ENCODE measurements around the gene SP140L. TPM values are rescaled to one million over a fixed set of nuclear protein-coding genes. Genes with fewer than 3 reads are reported as not detected.

Gene SP140L
- total RNA-seq, 1 donor from 2014 or later, result 24.2 TPM

DNA sequence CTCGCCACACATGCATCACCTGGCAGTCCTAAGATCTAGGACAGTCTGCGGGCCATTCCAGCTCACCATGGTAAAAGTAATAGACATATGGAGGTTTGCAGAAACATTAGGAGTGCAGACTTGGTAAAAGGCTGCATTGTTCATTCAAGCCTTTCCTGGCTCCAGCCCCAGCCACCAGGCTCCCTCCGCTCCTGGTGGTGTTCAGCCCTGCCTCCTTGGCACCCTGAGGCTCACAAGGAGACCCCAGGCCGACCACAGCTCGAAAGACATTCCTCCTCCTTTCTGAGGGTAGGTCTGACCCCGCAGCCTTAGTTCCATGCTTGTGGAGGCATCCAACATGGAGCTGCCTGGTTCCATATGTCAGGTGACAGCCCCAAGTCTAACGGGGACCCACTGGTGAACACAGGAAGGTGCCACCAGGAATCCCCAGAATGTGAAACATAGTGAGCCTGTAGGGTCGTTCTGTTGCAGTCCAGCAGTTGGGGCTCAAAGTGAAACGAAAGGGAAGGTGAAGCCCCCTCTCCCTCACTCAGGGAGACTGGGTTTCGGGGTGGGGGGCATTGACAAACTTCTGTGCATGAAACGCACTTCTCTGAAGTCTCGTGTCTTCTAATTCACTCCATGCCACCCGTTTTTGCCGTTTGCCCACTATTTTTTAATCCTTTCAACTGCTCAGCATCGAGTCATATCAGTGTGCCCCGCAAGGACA, 84.0 kb downstream of the SP140L start:
- H3K4me1 Mint-ChIP-seq (ENCODE audit: unreplicated experiment), result peaks cover 44% of the 10 kb centered on the region
- no peaks in the 10 kb centered on the region for H3K9me3 Mint-ChIP-seq (ENCODE audit: unreplicated experiment)
- H3K27me3 Mint-ChIP-seq (ENCODE audit: unreplicated experiment), result no peaks in the 10 kb centered on the region
- peak; percentile 49 for DNase-seq (ENCODE audit: extremely low spot score, unreplicated experiment)
- H3K36me3 Mint-ChIP-seq (ENCODE audit: unreplicated experiment), result no peaks in the 10 kb centered on the region
- H3K4me3 Mint-ChIP-seq (ENCODE audit: unreplicated experiment), result peak overlapping the region; percentile 96
- TF ChIP-seq, protein P1, sequence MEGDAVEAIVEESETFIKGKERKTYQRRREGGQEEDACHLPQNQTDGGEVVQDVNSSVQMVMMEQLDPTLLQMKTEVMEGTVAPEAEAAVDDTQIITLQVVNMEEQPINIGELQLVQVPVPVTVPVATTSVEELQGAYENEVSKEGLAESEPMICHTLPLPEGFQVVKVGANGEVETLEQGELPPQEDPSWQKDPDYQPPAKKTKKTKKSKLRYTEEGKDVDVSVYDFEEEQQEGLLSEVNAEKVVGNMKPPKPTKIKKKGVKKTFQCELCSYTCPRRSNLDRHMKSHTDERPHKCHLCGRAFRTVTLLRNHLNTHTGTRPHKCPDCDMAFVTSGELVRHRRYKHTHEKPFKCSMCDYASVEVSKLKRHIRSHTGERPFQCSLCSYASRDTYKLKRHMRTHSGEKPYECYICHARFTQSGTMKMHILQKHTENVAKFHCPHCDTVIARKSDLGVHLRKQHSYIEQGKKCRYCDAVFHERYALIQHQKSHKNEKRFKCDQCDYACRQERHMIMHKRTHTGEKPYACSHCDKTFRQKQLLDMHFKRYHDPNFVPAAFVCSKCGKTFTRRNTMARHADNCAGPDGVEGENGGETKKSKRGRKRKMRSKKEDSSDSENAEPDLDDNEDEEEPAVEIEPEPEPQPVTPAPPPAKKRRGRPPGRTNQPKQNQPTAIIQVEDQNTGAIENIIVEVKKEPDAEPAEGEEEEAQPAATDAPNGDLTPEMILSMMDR (IDR thresholded peaks at IDR 0.05), result no peak
- H3K27ac Mint-ChIP-seq (ENCODE audit: unreplicated experiment), result peak overlapping the region; percentile 99

DNA sequence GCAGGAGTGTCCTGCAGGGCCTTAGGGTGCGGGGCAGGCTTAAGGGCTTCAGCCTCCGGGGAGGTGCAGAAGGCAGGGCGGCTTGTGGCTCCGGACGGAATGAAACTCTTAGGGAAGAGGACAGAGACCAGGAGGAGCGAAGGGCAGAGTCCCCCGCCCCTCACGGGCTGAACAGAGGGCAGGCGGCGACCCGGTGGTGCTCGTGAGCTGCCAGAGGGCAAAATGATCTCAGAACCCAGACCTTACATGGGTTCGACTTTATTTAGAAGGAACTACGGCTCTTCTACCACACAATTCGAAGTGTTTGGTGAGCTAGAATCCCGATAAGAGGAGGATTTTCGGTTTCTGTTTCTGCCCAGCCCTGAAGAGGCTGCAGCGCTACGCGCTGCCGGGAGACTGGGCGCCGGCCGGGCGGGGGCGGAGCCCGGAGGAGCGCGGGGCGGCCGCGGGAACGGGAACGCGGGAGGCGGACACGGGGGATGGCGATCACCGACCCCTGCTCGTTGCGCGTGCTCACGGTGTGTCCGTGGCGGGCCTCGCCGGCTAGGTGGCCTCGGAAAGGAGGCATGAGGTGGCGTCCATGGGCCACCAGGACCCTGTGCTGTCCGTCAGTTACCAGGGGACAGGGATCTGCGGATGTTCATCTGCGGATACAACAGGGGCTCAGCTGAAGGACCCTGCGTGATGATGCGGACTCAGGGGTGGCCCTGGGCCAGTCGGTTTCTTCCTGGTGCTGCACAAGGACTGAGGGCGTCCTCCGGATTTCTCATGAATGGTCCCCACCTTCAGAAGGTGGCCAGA, 84.8 kb downstream of the SP140L start:
- Mint-ChIP-seq H3K36me3 (ENCODE audit: unreplicated experiment) (no peaks in the 10 kb centered on the region), H3K4me3 (ENCODE audit: unreplicated experiment) (peak overlapping the region; percentile 96), H3K27ac (ENCODE audit: unreplicated experiment) (peak overlapping the region; percentile 99), H3K4me1 (ENCODE audit: unreplicated experiment) (peaks cover 46% of the 10 kb centered on the region), H3K9me3 (ENCODE audit: unreplicated experiment) (no peaks in the 10 kb centered on the region), H3K27me3 (ENCODE audit: unreplicated experiment) (no peaks in the 10 kb centered on the region)
- TF ChIP-seq, protein P1 (IDR thresholded peaks at IDR 0.05), result no peak
- peak; percentile 87 for DNase-seq (ENCODE audit: extremely low spot score, unreplicated experiment)

GRCh38 chr2:230412371-230412711, 85.3 kb downstream of the SP140L start:
- H3K36me3 Mint-ChIP-seq (ENCODE audit: unreplicated experiment), result no peaks in the 10 kb centered on the region
- peaks cover 48% of the 10 kb centered on the region for H3K4me1 Mint-ChIP-seq (ENCODE audit: unreplicated experiment)
- H3K27ac Mint-ChIP-seq (ENCODE audit: unreplicated experiment), result peak overlapping the region; percentile 99
- H3K4me3 Mint-ChIP-seq (ENCODE audit: unreplicated experiment), result peak overlapping the region; percentile 96
- TF ChIP-seq, protein P1 (IDR thresholded peaks at IDR 0.05), result no peak
- no peaks in the 10 kb centered on the region for H3K27me3 Mint-ChIP-seq (ENCODE audit: unreplicated experiment)
- H3K9me3 Mint-ChIP-seq (ENCODE audit: unreplicated experiment), result no peaks in the 10 kb centered on the region
- DNase-seq (ENCODE audit: extremely low spot score, unreplicated experiment), result peak; percentile 76

- TF ChIP-seq, protein P1 (IDR thresholded peaks at IDR 0.05), result no peak
- Mint-ChIP-seq H3K36me3 (ENCODE audit: unreplicated experiment) (no peaks in the 10 kb centered on the region), H3K27me3 (ENCODE audit: unreplicated experiment) (no peaks in the 10 kb centered on the region), H3K27ac (ENCODE audit: unreplicated experiment) (peak overlapping the region; percentile 31), H3K9me3 (ENCODE audit: unreplicated experiment) (no peaks in the 10 kb centered on the region), H3K4me1 (ENCODE audit: unreplicated experiment) (peaks cover 51% of the 10 kb centered on the region), H3K4me3 (ENCODE audit: unreplicated experiment) (no peak overlapping the region)
- peak; percentile 71 for DNase-seq (ENCODE audit: extremely low spot score, unreplicated experiment)
Observed at GRCh38 chr2:230412846-230413245, 85.9 kb downstream of the SP140L start.

DNA sequence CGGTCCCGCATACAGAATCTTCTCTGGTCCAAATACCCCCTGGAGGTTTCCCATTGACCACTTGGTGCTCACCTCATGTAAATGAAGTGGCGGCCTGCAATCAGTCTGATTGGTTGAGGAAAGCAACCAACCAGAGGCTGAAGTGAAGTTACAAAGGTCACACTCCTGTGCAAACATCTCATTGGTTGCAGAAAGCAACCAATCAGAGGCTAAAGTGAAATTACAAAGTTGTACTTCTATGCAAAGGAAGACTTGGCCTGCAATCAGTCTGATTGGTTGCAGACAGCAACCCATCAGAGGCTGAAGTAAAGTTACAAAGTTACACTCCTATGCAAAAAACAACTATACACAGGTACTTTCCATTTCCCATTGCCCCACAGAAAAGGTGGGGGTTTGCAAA, 86.5 kb downstream of the SP140L start:
- no peaks in the 10 kb centered on the region for H3K9me3 Mint-ChIP-seq (ENCODE audit: unreplicated experiment)
- no peaks in the 10 kb centered on the region for H3K27me3 Mint-ChIP-seq (ENCODE audit: unreplicated experiment)
- H3K4me1 Mint-ChIP-seq (ENCODE audit: unreplicated experiment), result peaks cover 50% of the 10 kb centered on the region
- H3K36me3 Mint-ChIP-seq (ENCODE audit: unreplicated experiment), result no peaks in the 10 kb centered on the region
- no peak for DNase-seq (ENCODE audit: extremely low spot score, unreplicated experiment)
- TF ChIP-seq, protein P1 (IDR thresholded peaks at IDR 0.05), result no peak
- H3K4me3 Mint-ChIP-seq (ENCODE audit: unreplicated experiment), result no peak overlapping the region
- H3K27ac Mint-ChIP-seq (ENCODE audit: unreplicated experiment), result no peak overlapping the region
